Measurements from ENCODE around the gene MAS1. TPM values are rescaled to one million over a fixed set of nuclear protein-coding genes. Genes with fewer than 3 reads are reported as not detected.
A peak's percentile ranks its signal among the peaks of the same experiment; 100 is the strongest.

Gene MAS1
- total RNA-seq, 2 donors from 2014 or later = 0.14 to 0.27 TPM

DNA sequence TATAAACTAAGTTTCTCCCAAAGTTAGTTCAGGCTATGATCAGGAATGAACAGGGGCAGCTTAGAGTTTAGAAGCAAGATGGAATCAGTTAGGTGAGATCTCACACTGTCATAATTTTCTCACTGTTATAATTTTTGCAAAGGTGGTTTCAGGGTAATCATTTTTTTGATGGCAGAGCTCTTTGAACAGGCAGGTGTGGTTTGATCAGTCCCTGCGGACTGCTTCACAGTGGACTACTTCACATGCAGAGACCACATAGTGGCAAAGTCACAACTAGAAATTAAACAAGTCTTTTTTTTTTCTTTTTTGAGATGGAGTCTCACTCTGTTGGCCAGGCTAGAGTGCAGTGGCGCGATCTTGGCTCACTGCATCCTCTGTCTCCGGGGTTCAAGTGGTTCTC lies 6.8 kb downstream of the MAS1 start:
- H3K9me3 ChIP-seq = no peaks in the 10 kb centered on the region
- TF ChIP-seq, protein P1, sequence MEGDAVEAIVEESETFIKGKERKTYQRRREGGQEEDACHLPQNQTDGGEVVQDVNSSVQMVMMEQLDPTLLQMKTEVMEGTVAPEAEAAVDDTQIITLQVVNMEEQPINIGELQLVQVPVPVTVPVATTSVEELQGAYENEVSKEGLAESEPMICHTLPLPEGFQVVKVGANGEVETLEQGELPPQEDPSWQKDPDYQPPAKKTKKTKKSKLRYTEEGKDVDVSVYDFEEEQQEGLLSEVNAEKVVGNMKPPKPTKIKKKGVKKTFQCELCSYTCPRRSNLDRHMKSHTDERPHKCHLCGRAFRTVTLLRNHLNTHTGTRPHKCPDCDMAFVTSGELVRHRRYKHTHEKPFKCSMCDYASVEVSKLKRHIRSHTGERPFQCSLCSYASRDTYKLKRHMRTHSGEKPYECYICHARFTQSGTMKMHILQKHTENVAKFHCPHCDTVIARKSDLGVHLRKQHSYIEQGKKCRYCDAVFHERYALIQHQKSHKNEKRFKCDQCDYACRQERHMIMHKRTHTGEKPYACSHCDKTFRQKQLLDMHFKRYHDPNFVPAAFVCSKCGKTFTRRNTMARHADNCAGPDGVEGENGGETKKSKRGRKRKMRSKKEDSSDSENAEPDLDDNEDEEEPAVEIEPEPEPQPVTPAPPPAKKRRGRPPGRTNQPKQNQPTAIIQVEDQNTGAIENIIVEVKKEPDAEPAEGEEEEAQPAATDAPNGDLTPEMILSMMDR (IDR thresholded peaks at IDR 0.05) = no peak
- no peaks in the 10 kb centered on the region for H3K27me3 ChIP-seq (replicated peaks; ENCODE audit: insufficient read depth)
- no peaks in the 10 kb centered on the region for H3K36me3 ChIP-seq
- no peak overlapping the region for H3K4me3 ChIP-seq
- no peak for ATAC-seq (ENCODE audit: insufficient number of reproducible peaks, low FRiP score, low read depth)
- no peak for DNase-seq (ENCODE audit: low spot score)
- no peak overlapping the region for H3K27ac ChIP-seq
- peaks cover 0 to 3% of the 10 kb centered on the region in 2 donors for H3K4me1 ChIP-seq (ENCODE audit: control insufficient read depth in 1 of 2, low read depth in 2 of 2)

DNA sequence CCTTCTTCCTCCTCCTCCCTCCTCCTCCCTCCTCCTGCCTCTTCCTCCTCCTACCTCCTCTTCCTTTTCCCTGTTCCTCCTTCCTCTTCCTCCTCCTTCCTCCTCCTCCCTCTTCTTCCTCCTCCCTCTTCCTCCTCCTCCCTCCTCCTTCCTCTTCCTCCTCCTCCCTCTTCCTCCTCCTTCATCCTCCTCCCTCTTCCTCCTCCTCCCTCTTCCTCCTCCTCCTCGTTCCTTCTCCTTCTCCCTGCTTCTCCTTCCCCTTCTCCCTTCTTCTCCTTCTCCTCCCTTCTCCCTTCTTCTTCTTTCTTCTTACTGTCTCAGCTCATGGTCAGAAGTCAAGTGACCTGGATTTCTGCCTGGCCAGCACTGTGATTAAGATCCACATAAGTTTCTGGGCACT lies 7.7 kb downstream of the MAS1 start:
- Histone ChIP-seq H3K9me3 (no peaks in the 10 kb centered on the region), H3K36me3 (no peaks in the 10 kb centered on the region), H3K27ac (no peak overlapping the region), H3K4me3 (no peak overlapping the region), H3K27me3 (replicated peaks; ENCODE audit: insufficient read depth) (no peaks in the 10 kb centered on the region), H3K4me1 (ENCODE audit: control insufficient read depth in 1 of 2, low read depth in 2 of 2) (peaks cover 0 to 3% of the 10 kb centered on the region in 2 donors)
- no peak for ATAC-seq (ENCODE audit: insufficient number of reproducible peaks, low FRiP score, low read depth)
- no peak for DNase-seq (ENCODE audit: low spot score)
- TF ChIP-seq, protein P1 (IDR thresholded peaks at IDR 0.05) = no peak

DNA sequence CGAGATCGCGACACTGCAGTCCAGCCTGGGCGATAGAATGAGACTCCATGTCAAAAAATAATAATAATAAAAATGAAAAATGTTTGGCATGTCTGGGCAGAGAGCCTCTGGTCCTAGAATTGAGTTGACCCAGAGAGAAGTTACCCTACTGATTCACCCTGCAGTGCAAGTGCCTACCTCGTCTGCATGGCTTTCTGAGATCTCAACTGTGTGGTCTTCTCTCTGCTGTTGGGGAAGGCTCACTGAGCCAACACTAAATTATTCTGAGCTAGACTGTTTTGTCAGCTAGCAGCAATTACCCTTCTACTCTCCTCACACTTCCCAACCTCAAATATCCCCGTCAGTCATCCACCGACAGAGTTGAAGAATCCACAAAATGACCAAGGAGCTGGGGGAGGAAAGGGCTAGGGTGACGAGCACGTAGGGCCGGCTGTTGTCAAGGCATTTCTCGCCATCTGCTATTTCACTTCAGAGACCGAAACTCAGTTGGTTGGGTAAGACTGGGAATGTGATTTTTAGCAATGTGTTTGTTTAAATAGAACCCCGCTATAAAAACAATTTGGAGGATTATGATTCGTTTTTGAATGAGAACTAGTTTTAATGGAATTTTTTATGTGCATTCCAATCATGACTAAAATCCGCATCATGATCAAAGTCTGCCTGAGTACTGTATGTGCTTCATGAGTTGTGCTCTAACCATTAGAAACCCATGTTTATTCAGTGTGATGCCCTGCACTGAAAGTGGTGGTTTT lies 9.4 kb downstream of the MAS1 start:
- peaks cover 0 to 3% of the 10 kb centered on the region in 2 donors for H3K4me1 ChIP-seq (ENCODE audit: control insufficient read depth in 1 of 2, low read depth in 2 of 2)
- no peak for DNase-seq (ENCODE audit: low spot score)
- peak; percentile 25 for ATAC-seq (ENCODE audit: insufficient number of reproducible peaks, low FRiP score, low read depth)
- H3K27ac ChIP-seq = peak overlapping the region in 1 of 2 donors; percentile 12
- H3K4me3 ChIP-seq = peak overlapping the region; percentile 11
- TF ChIP-seq, protein P1 (IDR thresholded peaks at IDR 0.05) = no peak
- no peaks in the 10 kb centered on the region for H3K27me3 ChIP-seq (replicated peaks; ENCODE audit: insufficient read depth)
- no peaks in the 10 kb centered on the region for H3K36me3 ChIP-seq
- no peaks in the 10 kb centered on the region for H3K9me3 ChIP-seq

DNA sequence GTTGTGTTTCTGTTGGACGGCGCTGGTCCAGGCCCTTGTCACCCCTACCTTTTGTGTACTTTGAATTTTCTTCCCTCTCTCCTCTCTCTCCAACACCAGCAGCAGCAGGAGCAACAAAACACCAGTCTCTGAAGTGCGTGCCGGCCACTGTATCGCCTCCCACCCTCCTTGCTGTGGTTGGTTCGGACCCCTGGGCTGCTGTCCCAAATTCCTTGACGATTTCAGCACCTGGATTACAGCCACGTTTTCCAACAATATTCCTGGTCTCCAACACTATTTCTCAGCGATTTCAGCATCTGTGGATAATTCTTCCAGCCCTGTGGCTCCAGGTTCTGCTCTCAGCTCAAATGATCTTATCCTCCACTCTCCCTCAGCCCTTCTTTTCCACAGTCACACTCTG lies 11.8 kb downstream of the MAS1 start:
- Histone ChIP-seq H3K4me3 (no peak overlapping the region), H3K36me3 (no peaks in the 10 kb centered on the region), H3K27me3 (replicated peaks; ENCODE audit: insufficient read depth) (no peaks in the 10 kb centered on the region), H3K4me1 (ENCODE audit: control insufficient read depth in 1 of 2, low read depth in 2 of 2) (peaks cover 0 to 3% of the 10 kb centered on the region in 2 donors), H3K27ac (no peak overlapping the region), H3K9me3 (no peaks in the 10 kb centered on the region)
- no peak for DNase-seq (ENCODE audit: low spot score)
- no peak for ATAC-seq (ENCODE audit: insufficient number of reproducible peaks, low FRiP score, low read depth)
- TF ChIP-seq, protein P1 (IDR thresholded peaks at IDR 0.05) = no peak

DNA sequence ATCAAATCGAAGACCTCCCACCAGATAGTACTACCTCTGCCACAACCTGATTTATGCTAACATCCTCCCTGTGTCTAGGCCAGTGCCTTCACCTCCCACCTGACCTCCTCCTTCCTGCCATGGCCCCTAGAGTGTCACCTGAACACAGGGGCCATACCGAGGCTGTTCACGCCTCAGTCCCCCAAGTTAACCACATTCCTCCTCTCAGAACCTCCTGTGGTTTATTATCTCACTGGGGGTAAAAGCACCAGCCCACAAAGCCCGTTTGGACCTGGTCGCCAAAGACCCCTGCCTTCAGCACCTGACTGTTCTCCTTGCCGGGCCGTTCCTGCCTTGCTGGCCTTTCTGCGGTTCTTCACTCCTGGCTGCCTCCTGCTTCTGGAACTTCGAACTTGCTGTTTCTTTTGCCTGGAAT lies 13.7 kb downstream of the MAS1 start:
- H3K4me3 ChIP-seq = no peak overlapping the region
- no peak for DNase-seq (ENCODE audit: low spot score)
- no peaks in the 10 kb centered on the region for H3K27me3 ChIP-seq (replicated peaks; ENCODE audit: insufficient read depth)
- no peaks in the 10 kb centered on the region for H3K36me3 ChIP-seq
- H3K4me1 ChIP-seq (ENCODE audit: control insufficient read depth in 1 of 2, low read depth in 2 of 2) = peaks cover 0 to 3% of the 10 kb centered on the region in 2 donors
- no peak for ATAC-seq (ENCODE audit: insufficient number of reproducible peaks, low FRiP score, low read depth)
- H3K27ac ChIP-seq = no peak overlapping the region
- no peaks in the 10 kb centered on the region for H3K9me3 ChIP-seq
- TF ChIP-seq, protein P1 (IDR thresholded peaks at IDR 0.05) = no peak
